GM19452 (cell line): ENCODE data around the gene LTA4H.
"Not testable (repeated sequence)": the region's sequence is repeated elsewhere in the genome, so short reads cannot be mapped to it uniquely, and the experiment has no call there.

Experiments used
- ATAC-seq: cut with Tn5 transposase; IDR thresholded peaks from one replicate; pipeline ENCODE4 v1.9.1; 2021; ENCODE audit not compliant: unreplicated experiment

Gene LTA4H

GRCh38 chr12:96035283-96036236 is at the start of gene LTA4H:
Gene LTA4H (minus strand): TSS chr12:96035587. CDS start chr12:96035519, 68 bp downstream.
- ATAC-seq: peak; percentile 93

- ATAC-seq: no peak
Observed at GRCh38 chr12:96084624-96085023, 49.2 kb upstream of the LTA4H start.

- ATAC-seq: no peak
Observed at GRCh38 chr12:96083020-96083719, 47.8 kb upstream of the LTA4H start.

- no peak for ATAC-seq
Observed at GRCh38 chr12:96081596-96081995, 46.2 kb upstream of the LTA4H start.

GRCh38 chr12:96078231-96079135 is 43.1 kb upstream of the LTA4H start:
- ATAC-seq: no peak

- ATAC-seq: no peak
Observed at GRCh38 chr12:96077081-96077480, 41.7 kb upstream of the LTA4H start.

GRCh38 chr12:96075560-96075959 is 40.2 kb upstream of the LTA4H start:
- ATAC-seq: no peak

- no peak for ATAC-seq
Observed at GRCh38 chr12:96073346-96074330, 38.3 kb upstream of the LTA4H start.

GRCh38 chr12:96070670-96071279 is 35.4 kb upstream of the LTA4H start:
- peak; percentile 63 for ATAC-seq

GRCh38 chr12:96069511-96070231 is 34.3 kb upstream of the LTA4H start:
- no peak for ATAC-seq

- ATAC-seq: no peak
Observed at GRCh38 chr12:96068636-96069035, 33.2 kb upstream of the LTA4H start.

- ATAC-seq: no peak
Observed at GRCh38 chr12:96068111-96068510, 32.7 kb upstream of the LTA4H start.

- ATAC-seq: not testable (repeated sequence)
Observed at GRCh38 chr12:96065776-96066175, 30.4 kb upstream of the LTA4H start.

- no peak for ATAC-seq
Observed at GRCh38 chr12:96064966-96065365, 29.6 kb upstream of the LTA4H start.

- no peak for ATAC-seq
Observed at GRCh38 chr12:96064271-96064670, 28.9 kb upstream of the LTA4H start.

- no peak for ATAC-seq
Observed at GRCh38 chr12:96063046-96063445, 27.7 kb upstream of the LTA4H start.

GRCh38 chr12:96061864-96062453 is 26.6 kb upstream of the LTA4H start:
- ATAC-seq: peak; percentile 69

- no peak for ATAC-seq
Observed at GRCh38 chr12:96061323-96061722, 25.9 kb upstream of the LTA4H start.
